HFFc6 (cell line): ENCODE results near the gene INCA1. TPM values are rescaled to one million over a fixed set of nuclear protein-coding genes. Genes with fewer than 3 reads are reported as not detected.

ENCODE experiments used
- DNase-seq: peaks from one replicate; pipeline ENCODE4 v3.0.0-alpha.2; 2018
- H3K27ac Mint-ChIP-seq: 2 replicates; pipeline ENCODE4 v1.8.0; 2020; ENCODE audit warnings: mild to moderate bottlenecking, mixed read lengths
- H3K27me3 Mint-ChIP-seq: 2 replicates; pipeline ENCODE4 v1.8.0; 2021; ENCODE audit warnings: mild to moderate bottlenecking, moderate library complexity, mixed read lengths; ENCODE audit not compliant: insufficient read depth
- H3K36me3 Mint-ChIP-seq: 2 replicates; pipeline ENCODE4 v1.8.0; 2021; ENCODE audit warnings: low read depth, mixed read lengths
- H3K4me1 Mint-ChIP-seq: 2 replicates; pipeline ENCODE4 v1.8.0; 2020; ENCODE audit warnings: low read depth, mixed read lengths
- H3K4me3 Mint-ChIP-seq: 2 replicates; pipeline ENCODE4 v1.8.0; 2020; ENCODE audit warnings: mild to moderate bottlenecking, moderate library complexity, mixed read lengths
- H3K9me3 Mint-ChIP-seq: 2 replicates; pipeline ENCODE4 v1.8.0; 2020; ENCODE audit warnings: mild to moderate bottlenecking, mixed read lengths
- CTCF ChIP-seq: fragments of 200-600 bp; sonication (generic); IDR thresholded peaks from 2 replicates; pipeline ENCODE4 v1.5.0; 2021; ENCODE audit warnings: antibody characterized with exemption, mild to moderate bottlenecking
- total RNA-seq, 6 experiments: library from RNA; stranded (reverse); fragmentation: NEBNext Ultra II Directional; extraction: Animal tissue kit (Norgen Biotek cat#: 25700); gene quantifications; 2 replicates in 1 of 6; 3 replicates in 5 of 6; pipeline ENCODE4 v1.2.3, GENCODE V29; 2021

Gene INCA1
- total RNA-seq, 6 experiments from 2014 or later, result 0.66 to 1.5 (median 1.0) TPM

- Mint-ChIP-seq H3K4me1 (peaks cover 63% of the 10 kb centered on the region), H3K27me3 (peaks cover 11% of the 10 kb centered on the region), H3K27ac (peak overlapping the region; percentile 84), H3K4me3 (peak overlapping the region; percentile 81), H3K36me3 (peaks cover 32% of the 10 kb centered on the region), H3K9me3 (no peaks in the 10 kb centered on the region)
- peak; percentile 54 for DNase-seq
- TF ChIP-seq CTCF, result no peak
These were observed 47.8 kb downstream of the INCA1 start for GRCh38 chr17:4949321-4950074.

- H3K4me3 Mint-ChIP-seq, result peak overlapping the region; percentile 91
- peaks cover 64% of the 10 kb centered on the region for H3K4me1 Mint-ChIP-seq
- H3K27ac Mint-ChIP-seq, result peak overlapping the region; percentile 84
- no peak for TF ChIP-seq CTCF
- peaks cover 38% of the 10 kb centered on the region for H3K36me3 Mint-ChIP-seq
- peak; percentile 80 for DNase-seq
- H3K9me3 Mint-ChIP-seq, result no peaks in the 10 kb centered on the region
- peaks cover 11% of the 10 kb centered on the region for H3K27me3 Mint-ChIP-seq
These were observed 48.4 kb downstream of the INCA1 start for GRCh38 chr17:4948931-4949320.

- peak within 1 kb of the TSS; percentile 93 for H3K27ac Mint-ChIP-seq
- no peak for TF ChIP-seq CTCF
- peak; percentile 85 for DNase-seq
- H3K36me3 Mint-ChIP-seq, result peaks cover 41% of the 10 kb centered on the region
- H3K27me3 Mint-ChIP-seq, result peaks cover 11% of the 10 kb centered on the region
- H3K4me3 Mint-ChIP-seq, result peak within 1 kb of the TSS; percentile 91
- peaks cover 63% of the 10 kb centered on the region for H3K4me1 Mint-ChIP-seq
- H3K9me3 Mint-ChIP-seq, result no peaks in the 10 kb centered on the region
These were observed 49.0 kb downstream of the INCA1 start, which contains the start of gene PFN1 for GRCh38 chr17:4948166-4948930. TSS of gene PFN1 (minus strand) at chr17:4948530. CDS start at chr17:4948394, 136 bp downstream.

GRCh38 chr17:4947411-4948165, 49.7 kb downstream of the INCA1 start:
- H3K4me1 Mint-ChIP-seq, result peaks cover 63% of the 10 kb centered on the region
- DNase-seq, result peak; percentile 49

More at GRCh38 chr17:4947411-4948165, 49.7 kb downstream of the INCA1 start:
- Mint-ChIP-seq H3K4me3 (peak overlapping the region; percentile 91), H3K36me3 (peaks cover 48% of the 10 kb centered on the region), H3K27ac (peak overlapping the region; percentile 93), H3K9me3 (no peaks in the 10 kb centered on the region), H3K27me3 (peaks cover 11% of the 10 kb centered on the region)
- TF ChIP-seq CTCF, result no peak
